Neural cell (in vitro differentiated cells): Measurements from ENCODE around the gene SYT17.

Experiments
- CTCF ChIP-seq: fragments of 450-650 bp; IDR thresholded peaks from 2 replicates; pipeline ENCODE4 v1.5.1; 2014; ENCODE audit warnings: antibody characterized with exemption, mild to moderate bottlenecking, moderate library complexity; ENCODE audit not compliant: poor library complexity, severe bottlenecking
- EP300 ChIP-seq: fragments of 450-650 bp; conservative IDR thresholded peaks from 2 replicates; pipeline ENCODE4 v1.6.1; 2014; ENCODE audit warnings: antibody characterized with exemption, mild to moderate bottlenecking, moderate library complexity; ENCODE audit not compliant: poor library complexity, severe bottlenecking
- EZH2 ChIP-seq: fragments of 200-600, 300-800 bp; shearing (Covaris generic), sonication (generic); IDR thresholded peaks from 2 replicates; pipeline ENCODE4 v1.6.1; 2014; ENCODE audit warnings: antibody characterized with exemption, low read length, borderline replicate concordance, mild to moderate bottlenecking; ENCODE audit not compliant: insufficient read depth, poor library complexity, severe bottlenecking
- MXI1 ChIP-seq: fragments of 450-650 bp; conservative IDR thresholded peaks from 2 replicates; pipeline ENCODE4 v1.6.1; 2014; ENCODE audit warnings: antibody characterized with exemption, mild to moderate bottlenecking; ENCODE audit not compliant: poor library complexity, severe bottlenecking
- POLR2AphosphoS5 ChIP-seq: IDR thresholded peaks from 2 replicates; pipeline ENCODE4 v1.6.1; 2012
- RAD21 ChIP-seq: fragments of 450-650 bp; conservative IDR thresholded peaks from 2 replicates; pipeline ENCODE4 v1.6.1; 2014; ENCODE audit warnings: antibody characterized with exemption, mild to moderate bottlenecking, moderate library complexity
- SMC3 ChIP-seq: fragments of 450-650 bp; conservative IDR thresholded peaks from 2 replicates; pipeline ENCODE4 v1.6.1; 2014; ENCODE audit warnings: antibody characterized with exemption, mild to moderate bottlenecking, moderate library complexity; ENCODE audit not compliant: poor library complexity
- TF ChIP-seq, protein P1 (sequence below): IDR thresholded peaks from 2 replicates; pipeline ENCODE4 v1.6.1; 2012; ENCODE audit warnings: borderline replicate concordance

DNA sequence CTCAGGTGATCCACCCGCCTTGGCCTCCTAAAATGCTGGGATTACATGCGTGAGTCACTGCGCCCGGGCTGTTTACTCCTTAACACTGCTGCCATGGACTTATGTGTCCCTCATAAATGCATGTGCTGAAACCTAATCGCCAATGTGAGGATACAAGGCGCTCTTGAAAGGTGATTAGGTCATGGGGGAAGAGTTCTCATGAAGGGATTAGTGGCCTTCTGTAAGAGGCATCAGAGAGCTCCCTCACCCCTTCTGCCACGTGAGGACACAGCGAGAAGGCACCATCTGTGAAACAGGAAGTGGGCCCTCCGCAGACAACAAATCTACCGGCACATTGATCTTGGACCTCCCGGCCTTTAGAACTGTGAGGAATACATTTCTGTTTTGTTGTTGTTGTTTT is 35.1 kb upstream of the SYT17 start:
- TF ChIP-seq CTCF: no peak
- no peak for TF ChIP-seq EP300
- no peak for TF ChIP-seq RAD21
- TF ChIP-seq EZH2: no peak
- no peak for TF ChIP-seq POLR2AphosphoS5
- TF ChIP-seq, protein P1, sequence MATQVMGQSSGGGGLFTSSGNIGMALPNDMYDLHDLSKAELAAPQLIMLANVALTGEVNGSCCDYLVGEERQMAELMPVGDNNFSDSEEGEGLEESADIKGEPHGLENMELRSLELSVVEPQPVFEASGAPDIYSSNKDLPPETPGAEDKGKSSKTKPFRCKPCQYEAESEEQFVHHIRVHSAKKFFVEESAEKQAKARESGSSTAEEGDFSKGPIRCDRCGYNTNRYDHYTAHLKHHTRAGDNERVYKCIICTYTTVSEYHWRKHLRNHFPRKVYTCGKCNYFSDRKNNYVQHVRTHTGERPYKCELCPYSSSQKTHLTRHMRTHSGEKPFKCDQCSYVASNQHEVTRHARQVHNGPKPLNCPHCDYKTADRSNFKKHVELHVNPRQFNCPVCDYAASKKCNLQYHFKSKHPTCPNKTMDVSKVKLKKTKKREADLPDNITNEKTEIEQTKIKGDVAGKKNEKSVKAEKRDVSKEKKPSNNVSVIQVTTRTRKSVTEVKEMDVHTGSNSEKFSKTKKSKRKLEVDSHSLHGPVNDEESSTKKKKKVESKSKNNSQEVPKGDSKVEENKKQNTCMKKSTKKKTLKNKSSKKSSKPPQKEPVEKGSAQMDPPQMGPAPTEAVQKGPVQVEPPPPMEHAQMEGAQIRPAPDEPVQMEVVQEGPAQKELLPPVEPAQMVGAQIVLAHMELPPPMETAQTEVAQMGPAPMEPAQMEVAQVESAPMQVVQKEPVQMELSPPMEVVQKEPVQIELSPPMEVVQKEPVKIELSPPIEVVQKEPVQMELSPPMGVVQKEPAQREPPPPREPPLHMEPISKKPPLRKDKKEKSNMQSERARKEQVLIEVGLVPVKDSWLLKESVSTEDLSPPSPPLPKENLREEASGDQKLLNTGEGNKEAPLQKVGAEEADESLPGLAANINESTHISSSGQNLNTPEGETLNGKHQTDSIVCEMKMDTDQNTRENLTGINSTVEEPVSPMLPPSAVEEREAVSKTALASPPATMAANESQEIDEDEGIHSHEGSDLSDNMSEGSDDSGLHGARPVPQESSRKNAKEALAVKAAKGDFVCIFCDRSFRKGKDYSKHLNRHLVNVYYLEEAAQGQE: no peak
- TF ChIP-seq MXI1: no peak
- TF ChIP-seq SMC3: no peak
